A673 (cell line): ENCODE measurements around the gene CENPF.

Experiments used
- CTCF ChIP-seq: fragments of 300-800, 200-600 bp; sonication (generic); conservative IDR thresholded peaks from 2 replicates; pipeline ENCODE4 v1.5.1; 2017; ENCODE audit warnings: low read depth, mild to moderate bottlenecking, antibody characterized with exemption, low read length, moderate library complexity, mixed read lengths
- EZH2 ChIP-seq: fragments of 200-600 bp; sonication (generic); IDR thresholded peaks from 2 replicates; pipeline ENCODE4 v1.6.1; 2017; ENCODE audit warnings: borderline replicate concordance, low read depth, mild to moderate bottlenecking, mixed read lengths, antibody characterized with exemption, low read length; ENCODE audit not compliant: poor library complexity, severe bottlenecking

- TF ChIP-seq CTCF, result no peak
- no peak for TF ChIP-seq EZH2
Measured at GRCh38 chr1:214698559-214698958, 95.6 kb downstream of the CENPF start.
